Measurements from ENCODE around the gene PSMA6. TPM values are rescaled to one million over a fixed set of nuclear protein-coding genes. Genes with fewer than 3 reads are reported as not detected.
"Not testable (repeated sequence)": the region's sequence is repeated elsewhere in the genome, so short reads cannot be mapped to it uniquely, and the experiment has no call there.

Gene PSMA6
- total and polyA plus RNA-seq, 4 donors: 155 to 171 (median 166) TPM

- Histone ChIP-seq H3K4me3 (ENCODE audit: low read depth, low read length) (no peak overlapping the region), H3K4me1 (ENCODE audit: control insufficient read depth, insufficient read depth, low read length) (peaks cover 27% of the 10 kb centered on the region), H3K27me3 (ENCODE audit: control insufficient read depth, insufficient read depth, low read length) (no peaks in the 10 kb centered on the region), H3K27ac (ENCODE audit: low read depth, low read length) (no peak overlapping the region), H3K9me3 (ENCODE audit: control insufficient read depth, insufficient read depth, low read length) (no peaks in the 10 kb centered on the region), H3K36me3 (ENCODE audit: control insufficient read depth, insufficient read depth, low read length) (no peaks in the 10 kb centered on the region)
- DNase-seq (ENCODE audit: low read depth in 4 of 6, low spot score in 6 of 6): no peak
- 89% methylated on average over 9 of the region's 11 CpGs for WGBS (ENCODE audit: insufficient coverage)
Observed at GRCh38 chr14:35332517-35333263, 40.5 kb downstream of the PSMA6 start.

GRCh38 chr14:35333264-35333730, 41.1 kb downstream of the PSMA6 start:
- whole genome bisulfite sequencing (ENCODE audit: insufficient coverage): 51% methylated on average over 6 of the region's 8 CpGs
- H3K4me1 ChIP-seq (ENCODE audit: control insufficient read depth, insufficient read depth, low read length): peaks cover 28% of the 10 kb centered on the region
- H3K27ac ChIP-seq (ENCODE audit: low read depth, low read length): no peak overlapping the region

GRCh38 chr14:35333797-35334743, 41.9 kb downstream of the PSMA6 start:
- Histone ChIP-seq H3K36me3 (ENCODE audit: control insufficient read depth, insufficient read depth, low read length) (no peaks in the 10 kb centered on the region), H3K4me1 (ENCODE audit: control insufficient read depth, insufficient read depth, low read length) (peaks cover 28% of the 10 kb centered on the region), H3K27me3 (ENCODE audit: control insufficient read depth, insufficient read depth, low read length) (no peaks in the 10 kb centered on the region), H3K9me3 (ENCODE audit: control insufficient read depth, insufficient read depth, low read length) (no peaks in the 10 kb centered on the region), H3K4me3 (ENCODE audit: low read depth, low read length) (no peak overlapping the region), H3K27ac (ENCODE audit: low read depth, low read length) (no peak overlapping the region)
- no peak for DNase-seq (ENCODE audit: low read depth in 4 of 6, low spot score in 6 of 6)
- whole genome bisulfite sequencing (ENCODE audit: insufficient coverage): 86% methylated on average over 13 of the region's 15 CpGs

More at GRCh38 chr14:35333264-35333730, 41.1 kb downstream of the PSMA6 start:
- DNase-seq (ENCODE audit: low read depth in 4 of 6, low spot score in 6 of 6): no peak
- no peaks in the 10 kb centered on the region for H3K27me3 ChIP-seq (ENCODE audit: control insufficient read depth, insufficient read depth, low read length)
- no peaks in the 10 kb centered on the region for H3K36me3 ChIP-seq (ENCODE audit: control insufficient read depth, insufficient read depth, low read length)
- H3K9me3 ChIP-seq (ENCODE audit: control insufficient read depth, insufficient read depth, low read length): no peaks in the 10 kb centered on the region
- no peak overlapping the region for H3K4me3 ChIP-seq (ENCODE audit: low read depth, low read length)

GRCh38 chr14:35335388-35336092, 43.4 kb downstream of the PSMA6 start:
- no peak overlapping the region for H3K4me3 ChIP-seq (ENCODE audit: low read depth, low read length)
- peaks cover 38% of the 10 kb centered on the region for H3K4me1 ChIP-seq (ENCODE audit: control insufficient read depth, insufficient read depth, low read length)
- no peaks in the 10 kb centered on the region for H3K9me3 ChIP-seq (ENCODE audit: control insufficient read depth, insufficient read depth, low read length)
- no peaks in the 10 kb centered on the region for H3K27me3 ChIP-seq (ENCODE audit: control insufficient read depth, insufficient read depth, low read length)
- no peaks in the 10 kb centered on the region for H3K36me3 ChIP-seq (ENCODE audit: control insufficient read depth, insufficient read depth, low read length)
- DNase-seq (ENCODE audit: low read depth in 4 of 6, low spot score in 6 of 6): no peak
- peak overlapping the region; percentile 80 for H3K27ac ChIP-seq (ENCODE audit: low read depth, low read length)
- 95% methylated on average over 11 of the region's 13 CpGs for WGBS (ENCODE audit: insufficient coverage)

GRCh38 chr14:35336171-35336493, 44.0 kb downstream of the PSMA6 start:
- peaks cover 42% of the 10 kb centered on the region for H3K4me1 ChIP-seq (ENCODE audit: control insufficient read depth, insufficient read depth, low read length)
- peak overlapping the region; percentile 80 for H3K27ac ChIP-seq (ENCODE audit: low read depth, low read length)
- not testable (repeated sequence) for H3K4me3 ChIP-seq (ENCODE audit: low read depth, low read length); H3K27me3 ChIP-seq (ENCODE audit: control insufficient read depth, insufficient read depth, low read length); H3K36me3 ChIP-seq (ENCODE audit: control insufficient read depth, insufficient read depth, low read length); H3K9me3 ChIP-seq (ENCODE audit: control insufficient read depth, insufficient read depth, low read length); DNase-seq (ENCODE audit: low read depth in 4 of 6, low spot score in 6 of 6)
- WGBS (ENCODE audit: insufficient coverage): 86% methylated on average over 1 of the region's 3 CpGs

GRCh38 chr14:35336494-35337268, 44.5 kb downstream of the PSMA6 start:
- WGBS (ENCODE audit: insufficient coverage): 43% methylated on average over 22 of the region's 28 CpGs
- no peaks in the 10 kb centered on the region for H3K9me3 ChIP-seq (ENCODE audit: control insufficient read depth, insufficient read depth, low read length)
- no peak overlapping the region for H3K4me3 ChIP-seq (ENCODE audit: low read depth, low read length)
- H3K36me3 ChIP-seq (ENCODE audit: control insufficient read depth, insufficient read depth, low read length): no peaks in the 10 kb centered on the region
- peak overlapping the region; percentile 80 for H3K27ac ChIP-seq (ENCODE audit: low read depth, low read length)
- peaks cover 47% of the 10 kb centered on the region for H3K4me1 ChIP-seq (ENCODE audit: control insufficient read depth, insufficient read depth, low read length)
- peak in 1 of 6 donors; percentile 78 for DNase-seq (ENCODE audit: low read depth in 4 of 6, low spot score in 6 of 6)
- H3K27me3 ChIP-seq (ENCODE audit: control insufficient read depth, insufficient read depth, low read length): no peaks in the 10 kb centered on the region

- DNase-seq (ENCODE audit: low read depth in 4 of 6, low spot score in 6 of 6): no peak
- H3K36me3 ChIP-seq (ENCODE audit: control insufficient read depth, insufficient read depth, low read length): no peaks in the 10 kb centered on the region
- peaks cover 56% of the 10 kb centered on the region for H3K4me1 ChIP-seq (ENCODE audit: control insufficient read depth, insufficient read depth, low read length)
- WGBS (ENCODE audit: insufficient coverage): 95% methylated on average over 7 of the region's 10 CpGs
- peak overlapping the region; percentile 80 for H3K27ac ChIP-seq (ENCODE audit: low read depth, low read length)
- no peaks in the 10 kb centered on the region for H3K9me3 ChIP-seq (ENCODE audit: control insufficient read depth, insufficient read depth, low read length)
- no peaks in the 10 kb centered on the region for H3K27me3 ChIP-seq (ENCODE audit: control insufficient read depth, insufficient read depth, low read length)
- no peak overlapping the region for H3K4me3 ChIP-seq (ENCODE audit: low read depth, low read length)
Observed at GRCh38 chr14:35337269-35338255, 45.4 kb downstream of the PSMA6 start.

- Histone ChIP-seq H3K4me3 (ENCODE audit: low read depth, low read length) (no peak overlapping the region), H3K27ac (ENCODE audit: low read depth, low read length) (no peak overlapping the region), H3K4me1 (ENCODE audit: control insufficient read depth, insufficient read depth, low read length) (peaks cover 57% of the 10 kb centered on the region), H3K9me3 (ENCODE audit: control insufficient read depth, insufficient read depth, low read length) (no peaks in the 10 kb centered on the region), H3K36me3 (ENCODE audit: control insufficient read depth, insufficient read depth, low read length) (no peaks in the 10 kb centered on the region), H3K27me3 (ENCODE audit: control insufficient read depth, insufficient read depth, low read length) (no peaks in the 10 kb centered on the region)
- WGBS (ENCODE audit: insufficient coverage): 89% methylated on average over 15 of the region's 16 CpGs
- no peak for DNase-seq (ENCODE audit: low read depth in 4 of 6, low spot score in 6 of 6)
Observed at GRCh38 chr14:35338731-35339405, 46.7 kb downstream of the PSMA6 start.

Data from spinal cord (tissue), 10 donors.